CD14-positive monocyte (primary cell): Measurements from ENCODE around the gene TMED1. TPM values are rescaled to one million over a fixed set of nuclear protein-coding genes. Genes with fewer than 3 reads are reported as not detected.
"Not testable (repeated sequence)": the region's sequence is repeated elsewhere in the genome, so short reads cannot be mapped to it uniquely, and the experiment has no call there.

ENCODE experiments used
- DNase-seq, 3 donors: peaks; one replicate each; pipeline ENCODE4 v3.0.0-alpha.2; 2011 to 2022
- H2AFZ ChIP-seq: 2 replicates; pipeline ENCODE4 v1.6.0; 2012; ENCODE audit warnings: mild to moderate bottlenecking, low read depth, low read length, inconsistent platforms; ENCODE audit not compliant: insufficient read depth, poor library complexity, severe bottlenecking
- H3K27ac ChIP-seq, 2 donors: 1 replicate in 1 of 2; 2 replicates in 1 of 2; pipeline ENCODE4 v1.5.1; 2012 to 2013; ENCODE audit warnings: low read length in 2 of 2, control low read depth in 1 of 2, inconsistent platforms in 1 of 2, low read depth in 1 of 2, mild to moderate bottlenecking in 1 of 2
- H3K27me3 ChIP-seq, 2 donors: one replicate each; pipeline versions ENCODE4 v1.6.0 to v1.6.1; 2011 to 2013; ENCODE audit warnings: low read length in 2 of 2; ENCODE audit not compliant: control insufficient read depth in 2 of 2, insufficient read depth in 2 of 2
- H3K36me3 ChIP-seq, 2 donors: replicated peaks in 1 of 2; 1 replicate in 1 of 2; 2 replicates in 1 of 2; pipeline versions ENCODE4 v1.5.1 to v1.6.1; 2012 to 2013; ENCODE audit warnings: low read length in 2 of 2, control low read depth in 1 of 2, inconsistent platforms in 1 of 2, mild to moderate bottlenecking in 1 of 2; ENCODE audit not compliant: insufficient read depth in 2 of 2, control insufficient read depth in 1 of 2
- H3K4me1 ChIP-seq, 2 donors: 1 replicate in 1 of 2; 2 replicates in 1 of 2; pipeline versions ENCODE4 v1.5.1 to v1.6.1; 2012 to 2013; ENCODE audit warnings: low read length in 2 of 2, control low read depth in 1 of 2, inconsistent platforms in 1 of 2, mild to moderate bottlenecking in 1 of 2, moderate library complexity in 1 of 2; ENCODE audit not compliant: insufficient read depth in 2 of 2, control insufficient read depth in 1 of 2
- H3K4me2 ChIP-seq: replicated peaks from 2 replicates; pipeline ENCODE3; 2012; ENCODE audit warnings: low read length, moderate library complexity, mild to moderate bottlenecking; ENCODE audit not compliant: poor library complexity, severe bottlenecking; ENCODE audit errors: extremely low read depth
- H3K4me3 ChIP-seq, 3 experiments: fragments of 200-600 bp in 1 of 3; sonication (generic) in 1 of 3; replicated peaks in 1 of 3; 1 replicate in 2 of 3; 2 replicates in 1 of 3; pipeline ENCODE4 v1.5.1; 2011 to 2013; ENCODE audit warnings: low read length in 3 of 3, mild to moderate bottlenecking in 3 of 3, control low read depth in 2 of 3, low read depth in 2 of 3, inconsistent platforms in 1 of 3, moderate library complexity in 1 of 3
- H3K79me2 ChIP-seq: 2 replicates; pipeline ENCODE4 v1.6.0; 2012; ENCODE audit warnings: mild to moderate bottlenecking, control low read depth, inconsistent platforms, low read length, moderate library complexity; ENCODE audit not compliant: insufficient read depth
- H3K9ac ChIP-seq: 2 replicates; pipeline ENCODE4 v1.6.0; 2017; ENCODE audit warnings: low read length, mild to moderate bottlenecking; ENCODE audit not compliant: insufficient read depth, poor library complexity, severe bottlenecking
- H3K9me3 ChIP-seq, 2 donors: replicated peaks in 1 of 2; 1 replicate in 1 of 2; 2 replicates in 1 of 2; pipeline versions ENCODE4 v1.5.1 to v1.6.1; 2012 to 2013; ENCODE audit warnings: low read length in 2 of 2, control low read depth in 1 of 2; ENCODE audit not compliant: control insufficient read depth in 1 of 2, insufficient read depth in 1 of 2
- H4K20me1 ChIP-seq: 2 replicates; pipeline ENCODE4 v1.6.0; 2012; ENCODE audit warnings: mild to moderate bottlenecking, low read length, control low read depth, moderate library complexity; ENCODE audit not compliant: insufficient read depth
- H3K27ac Mint-ChIP-seq, 7 donors: one replicate each; pipeline ENCODE4 v1.8.0; 2020; ENCODE audit warnings: mild to moderate bottlenecking in 7 of 7, mixed read lengths in 7 of 7, moderate library complexity in 6 of 7, inconsistent platforms in 2 of 7
- H3K27me3 Mint-ChIP-seq, 3 donors: one replicate each; pipeline ENCODE4 v1.8.0; 2021 to 2022; ENCODE audit warnings: low read depth in 3 of 3, mild to moderate bottlenecking in 3 of 3, mixed read lengths in 3 of 3, moderate library complexity in 3 of 3, inconsistent platforms in 1 of 3
- H3K36me3 Mint-ChIP-seq, 2 donors: one replicate each; pipeline ENCODE4 v1.8.0; 2020; ENCODE audit warnings: mixed read lengths in 2 of 2, inconsistent platforms in 1 of 2, mild to moderate bottlenecking in 1 of 2
- H3K4me1 Mint-ChIP-seq: one replicate; pipeline ENCODE4 v1.8.0; 2020; ENCODE audit warnings: mild to moderate bottlenecking, mixed read lengths
- H3K4me3 Mint-ChIP-seq, 2 donors: one replicate each; pipeline ENCODE4 v1.8.0; 2020; ENCODE audit warnings: mild to moderate bottlenecking in 2 of 2, mixed read lengths in 2 of 2, moderate library complexity in 1 of 2
- H3K9me3 Mint-ChIP-seq, 7 donors: one replicate each; pipeline ENCODE4 v1.8.0; 2020 to 2022; ENCODE audit warnings: mixed read lengths in 7 of 7, mild to moderate bottlenecking in 6 of 7, moderate library complexity in 6 of 7, inconsistent platforms in 2 of 7
- WGBS: methylation state at CpG from one replicate; pipeline ENCODE4 v1.1.5; 2013; ENCODE audit warnings: missing lambda C conversion rate; ENCODE audit not compliant: insufficient coverage; 5-methylcytosine and 5-hydroxymethylcytosine counted together
- intact Hi-C, 2 donors: fragments of 100-400 bp; cut with micrococcal nuclease; formaldehyde crosslinking; loops; one replicate each; pipeline versions ENCODE4 v1.15.0 to v1.15.1; 2023
- polyA plus RNA-seq, 3 donors: library from polyadenylated mRNA; depleted of rRNA in 1 of 3; unstranded in 2 of 3; stranded (reverse) in 1 of 3; fragments of 300-500 nt in 2 of 3; fragments of >200 nt in 1 of 3; fragmentation: Illumina TruSeq in 2 of 3; gene quantifications; 1 replicate in 2 of 3; 2 replicates in 1 of 3; pipeline ENCODE4 v1.2.3, GENCODE V29; 2012 to 2021
- TF ChIP-seq, protein P1 (sequence below): fragments of 200-600 bp; IDR thresholded peaks from one replicate; pipeline ENCODE4 v1.8.0; 2022; ENCODE audit warnings: antibody characterized with exemption, mild to moderate bottlenecking

Gene TMED1
- polyA plus RNA-seq, 3 donors, result 23.2 to 56.7 (median 51.3) TPM

DNA sequence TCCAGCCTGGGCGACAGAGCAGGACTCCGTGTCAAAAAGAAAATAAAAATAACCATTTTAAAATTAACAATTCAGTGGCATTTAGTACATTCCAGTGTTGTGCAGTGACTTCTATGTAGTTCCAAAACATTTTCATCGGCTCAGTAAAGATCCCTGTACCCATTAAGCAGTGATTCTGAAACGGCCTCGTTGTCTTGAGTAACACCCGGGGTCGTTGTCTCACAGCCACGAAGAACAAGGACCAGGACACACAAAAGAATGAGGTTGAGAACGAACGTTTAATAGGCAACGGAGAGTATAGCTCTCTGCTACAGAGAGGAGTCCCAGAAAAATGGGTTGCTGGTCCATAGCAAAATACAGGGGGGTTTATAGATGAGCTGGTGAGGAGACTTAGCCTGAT is 2.4 kb upstream of the TMED1 start:
- Histone ChIP-seq H3K36me3 (peaks cover 7 to 13% of the 10 kb centered on the region in 2 donors), H3K27ac (no peak overlapping the region), H3K4me3 (no peak overlapping the region), H3K9me3 (peaks cover 0 to 8% of the 10 kb centered on the region in 2 donors), H3K9ac (no peak overlapping the region), H4K20me1 (peaks cover 14% of the 10 kb centered on the region), H3K4me1 (peaks cover 15 to 18% of the 10 kb centered on the region in 2 donors), H3K27me3 (no peaks in the 10 kb centered on the region), H2AFZ (no peak overlapping the region), H3K4me2 (no peak overlapping the region), H3K79me2 (no peaks in the 10 kb centered on the region)
- intact Hi-C loops, result loop anchor here in 1 of 2 donors (5.0 kb wide), 1 partner anchor 34 kb away; the partner anchor contains the start of gene CARM1
- Mint-ChIP-seq H3K36me3 (peaks cover 1 to 9% of the 10 kb centered on the region in 2 donors), H3K27ac (no peak overlapping the region), H3K27me3 (peaks cover 0 to 9% (median 3%) of the 10 kb centered on the region in 3 donors), H3K4me3 (no peak overlapping the region), H3K9me3 (peaks cover 2 to 11% (median 7%) of the 10 kb centered on the region in 7 donors), H3K4me1 (peaks cover 12% of the 10 kb centered on the region)
- TF ChIP-seq, protein P1, sequence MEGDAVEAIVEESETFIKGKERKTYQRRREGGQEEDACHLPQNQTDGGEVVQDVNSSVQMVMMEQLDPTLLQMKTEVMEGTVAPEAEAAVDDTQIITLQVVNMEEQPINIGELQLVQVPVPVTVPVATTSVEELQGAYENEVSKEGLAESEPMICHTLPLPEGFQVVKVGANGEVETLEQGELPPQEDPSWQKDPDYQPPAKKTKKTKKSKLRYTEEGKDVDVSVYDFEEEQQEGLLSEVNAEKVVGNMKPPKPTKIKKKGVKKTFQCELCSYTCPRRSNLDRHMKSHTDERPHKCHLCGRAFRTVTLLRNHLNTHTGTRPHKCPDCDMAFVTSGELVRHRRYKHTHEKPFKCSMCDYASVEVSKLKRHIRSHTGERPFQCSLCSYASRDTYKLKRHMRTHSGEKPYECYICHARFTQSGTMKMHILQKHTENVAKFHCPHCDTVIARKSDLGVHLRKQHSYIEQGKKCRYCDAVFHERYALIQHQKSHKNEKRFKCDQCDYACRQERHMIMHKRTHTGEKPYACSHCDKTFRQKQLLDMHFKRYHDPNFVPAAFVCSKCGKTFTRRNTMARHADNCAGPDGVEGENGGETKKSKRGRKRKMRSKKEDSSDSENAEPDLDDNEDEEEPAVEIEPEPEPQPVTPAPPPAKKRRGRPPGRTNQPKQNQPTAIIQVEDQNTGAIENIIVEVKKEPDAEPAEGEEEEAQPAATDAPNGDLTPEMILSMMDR, result no peak
- 95% methylated on average over 11 of the region's 11 CpGs for WGBS
- no peak for DNase-seq

DNA sequence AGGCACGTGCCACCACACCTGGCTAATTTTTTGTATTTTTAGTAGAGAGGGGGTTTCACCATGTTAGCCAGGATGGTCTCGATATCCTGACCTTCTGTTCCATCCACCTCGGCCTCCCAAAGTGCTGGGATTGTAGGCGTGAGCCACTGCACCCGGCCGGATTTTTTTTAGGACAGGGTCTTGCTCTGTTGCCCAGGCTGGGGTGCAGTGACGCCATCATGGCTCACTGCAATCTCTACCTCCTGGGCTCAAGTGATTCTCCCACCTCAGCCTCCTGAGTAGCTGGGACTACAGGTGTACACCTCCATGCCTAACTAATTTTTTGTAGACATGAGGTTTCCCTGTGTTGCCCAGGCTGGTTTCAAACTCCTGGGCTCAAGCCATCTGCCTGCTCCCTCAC is 1.6 kb upstream of the TMED1 start:
- Histone ChIP-seq H3K36me3 (peaks cover 14 to 20% of the 10 kb centered on the region in 2 donors), H3K4me1 (peaks cover 15 to 18% of the 10 kb centered on the region in 2 donors), H4K20me1 (peaks cover 14% of the 10 kb centered on the region)
- Mint-ChIP-seq H3K9me3 (peaks cover 2 to 11% (median 7%) of the 10 kb centered on the region in 7 donors), H3K4me1 (peaks cover 11% of the 10 kb centered on the region), H3K36me3 (peaks cover 9 to 16% of the 10 kb centered on the region in 2 donors)
- not testable (repeated sequence) for H3K4me3 ChIP-seq, H3K27ac ChIP-seq, H3K9me3 ChIP-seq, H3K27me3 Mint-ChIP-seq, H3K27me3 ChIP-seq, H3K9ac ChIP-seq, H3K79me2 ChIP-seq, H3K4me3 Mint-ChIP-seq, DNase-seq, H2AFZ ChIP-seq, H3K4me2 ChIP-seq, H3K27ac Mint-ChIP-seq
- 97% methylated on average over 6 of the region's 7 CpGs for WGBS
- intact Hi-C loops, result loop anchor here in 1 of 2 donors (5.0 kb wide), 1 partner anchor 35 kb away; the partner anchor contains the start of gene CARM1
